Peyer's patch (tissue), 4 donors: ENCODE data around the gene HS3ST3B1.

Source experiments
- POLR2A ChIP-seq, 2 donors: fragments of 450-650 bp; IDR thresholded peaks; one replicate each; pipeline ENCODE4 v1.5.1; 2017; ENCODE audit warnings: antibody characterized with exemption in 2 of 2, mild to moderate bottlenecking in 2 of 2, moderate library complexity in 2 of 2
- TF ChIP-seq, protein P1 (sequence below), 6 experiments: fragments of 450-650 bp in 4 of 6; fragments of 200-600 bp in 2 of 6; sonication (generic) in 1 of 6; IDR thresholded peaks; one replicate each; pipeline ENCODE4 v1.5.1; 2017 to 2019; ENCODE audit warnings: antibody characterized with exemption in 6 of 6, mild to moderate bottlenecking in 3 of 6, moderate library complexity in 1 of 6

DNA sequence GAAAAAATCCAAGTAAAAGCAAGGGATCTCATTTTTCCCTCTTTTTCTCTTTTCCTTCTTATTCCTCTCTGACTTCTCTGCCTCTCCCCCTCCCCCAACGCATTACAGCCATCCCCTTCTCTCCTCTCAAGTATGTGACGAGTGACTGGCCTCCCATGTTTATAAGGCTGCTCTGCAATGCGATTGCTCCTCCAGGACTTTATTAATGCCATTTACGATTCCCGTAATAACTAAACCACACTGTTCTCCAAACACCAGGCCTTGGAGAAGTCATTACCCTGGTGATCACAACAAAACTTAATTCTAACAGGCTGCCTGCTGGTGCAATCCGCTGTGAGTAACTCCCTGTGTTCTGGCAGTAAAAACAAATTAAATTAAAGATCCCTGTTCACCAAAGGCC, 88.8 kb downstream of the HS3ST3B1 start:
- TF ChIP-seq, protein P1, sequence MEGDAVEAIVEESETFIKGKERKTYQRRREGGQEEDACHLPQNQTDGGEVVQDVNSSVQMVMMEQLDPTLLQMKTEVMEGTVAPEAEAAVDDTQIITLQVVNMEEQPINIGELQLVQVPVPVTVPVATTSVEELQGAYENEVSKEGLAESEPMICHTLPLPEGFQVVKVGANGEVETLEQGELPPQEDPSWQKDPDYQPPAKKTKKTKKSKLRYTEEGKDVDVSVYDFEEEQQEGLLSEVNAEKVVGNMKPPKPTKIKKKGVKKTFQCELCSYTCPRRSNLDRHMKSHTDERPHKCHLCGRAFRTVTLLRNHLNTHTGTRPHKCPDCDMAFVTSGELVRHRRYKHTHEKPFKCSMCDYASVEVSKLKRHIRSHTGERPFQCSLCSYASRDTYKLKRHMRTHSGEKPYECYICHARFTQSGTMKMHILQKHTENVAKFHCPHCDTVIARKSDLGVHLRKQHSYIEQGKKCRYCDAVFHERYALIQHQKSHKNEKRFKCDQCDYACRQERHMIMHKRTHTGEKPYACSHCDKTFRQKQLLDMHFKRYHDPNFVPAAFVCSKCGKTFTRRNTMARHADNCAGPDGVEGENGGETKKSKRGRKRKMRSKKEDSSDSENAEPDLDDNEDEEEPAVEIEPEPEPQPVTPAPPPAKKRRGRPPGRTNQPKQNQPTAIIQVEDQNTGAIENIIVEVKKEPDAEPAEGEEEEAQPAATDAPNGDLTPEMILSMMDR (IDR thresholded peaks at IDR 0.05) = no peak
- no peak for TF ChIP-seq POLR2A (IDR thresholded peaks at IDR 0.05)
